Measurements from ENCODE around the gene ABLIM1.

Gene ABLIM1

DNA sequence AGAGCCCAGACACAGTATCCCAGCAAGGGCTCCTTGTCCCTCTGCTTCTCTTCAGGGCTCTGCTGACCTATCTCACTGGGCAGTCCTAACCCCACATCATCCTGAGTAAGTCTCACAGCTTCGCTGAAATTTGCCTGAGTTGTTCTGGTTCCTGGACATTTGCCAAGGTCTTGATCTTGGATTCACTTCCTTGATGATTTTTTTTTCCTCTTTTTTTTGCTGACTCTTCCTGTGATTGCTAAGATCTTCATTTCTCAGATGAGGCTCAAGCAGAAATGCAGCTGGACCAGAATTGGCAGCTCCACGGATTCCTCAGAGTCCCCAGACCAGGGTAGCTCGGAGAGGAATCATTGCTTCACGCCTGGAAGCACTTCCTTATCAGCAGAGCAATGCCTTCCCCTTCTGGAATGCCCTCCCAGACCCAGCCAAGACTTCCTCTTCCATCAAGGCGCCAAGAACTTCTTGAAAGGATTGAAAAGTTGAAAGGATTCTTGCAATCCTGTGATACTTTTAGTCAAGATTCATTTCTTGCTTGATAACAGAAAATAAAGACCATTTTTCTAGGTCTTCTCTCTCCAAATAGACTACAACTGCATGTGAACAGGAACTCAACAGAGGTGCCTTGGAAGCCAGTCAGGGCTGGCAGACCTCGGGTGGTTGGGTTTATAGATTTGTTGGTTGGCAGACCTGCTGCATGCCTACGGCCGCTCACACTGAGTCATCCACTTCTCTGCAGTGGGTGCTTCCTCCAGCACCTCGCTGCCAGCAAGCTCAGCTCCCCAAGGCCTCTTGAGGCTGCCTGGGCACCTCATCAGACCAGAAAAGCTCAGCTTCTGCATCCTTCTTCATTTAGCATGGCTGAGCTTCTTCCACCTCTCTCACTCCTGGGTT is 244.9 kb downstream of the ABLIM1 start:
- no peak for DNase-seq (ENCODE audit: low read depth)
- no peak for TF ChIP-seq CTCF (conservative IDR thresholded peaks at IDR 0.05; ENCODE audit: low read length)
- H3K4me3 ChIP-seq (ENCODE audit: low read length), result no peak overlapping the region

DNA sequence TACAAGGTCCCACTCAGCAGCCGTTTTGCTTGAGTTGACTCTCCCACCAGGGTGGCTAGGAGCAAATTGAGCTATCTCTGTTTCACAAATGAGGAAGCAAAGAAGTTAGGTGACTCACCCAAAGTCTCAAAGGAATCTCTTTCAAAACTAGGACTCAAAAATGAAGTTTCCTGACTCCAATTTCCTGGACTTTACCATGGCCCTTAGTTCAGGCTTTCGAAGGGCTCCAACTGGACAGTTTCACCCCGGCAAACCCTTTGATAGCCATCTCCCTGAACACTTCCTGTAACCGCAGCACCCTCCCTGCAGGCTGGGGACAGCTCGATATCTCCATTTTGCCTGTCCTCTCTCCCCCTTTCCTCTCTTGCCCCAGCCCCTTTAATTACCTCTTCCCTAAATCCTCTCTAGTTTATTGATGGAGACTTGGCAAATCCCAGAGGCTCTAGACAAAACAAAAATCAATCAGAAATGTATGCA is 249.1 kb downstream of the ABLIM1 start:
- no peak for TF ChIP-seq CTCF (conservative IDR thresholded peaks at IDR 0.05; ENCODE audit: low read length)
- DNase-seq (ENCODE audit: low read depth), result no peak
- no peak overlapping the region for H3K4me3 ChIP-seq (ENCODE audit: low read length)

- DNase-seq (ENCODE audit: low read depth), result no peak
- H3K4me3 ChIP-seq (ENCODE audit: low read length), result no peak overlapping the region
- no peak for TF ChIP-seq CTCF (conservative IDR thresholded peaks at IDR 0.05; ENCODE audit: low read length)
These were observed 249.7 kb downstream of the ABLIM1 start for GRCh38 chr10:114408112-114408967.

DNA sequence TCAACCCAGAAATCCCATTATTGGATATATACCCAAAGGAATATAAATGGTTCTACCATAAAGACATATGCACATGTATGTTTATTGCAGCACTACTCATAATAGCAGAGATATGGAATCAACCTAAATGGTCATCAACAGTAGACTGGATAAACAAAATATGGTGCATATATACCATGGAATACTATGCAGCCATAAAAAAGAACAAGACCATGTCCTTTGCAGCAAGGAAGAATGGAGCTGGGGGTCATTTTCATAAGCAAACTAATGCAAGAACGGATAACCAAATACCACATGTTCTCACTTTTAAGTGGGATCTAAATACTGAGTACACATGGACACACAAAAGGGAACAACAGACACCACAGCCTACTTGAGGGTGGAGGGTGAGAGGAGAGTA is 251.6 kb downstream of the ABLIM1 start:
- no peak overlapping the region for H3K4me3 ChIP-seq (ENCODE audit: low read length)
- DNase-seq (ENCODE audit: low read depth), result no peak
- no peak for TF ChIP-seq CTCF (conservative IDR thresholded peaks at IDR 0.05; ENCODE audit: low read length)

DNA sequence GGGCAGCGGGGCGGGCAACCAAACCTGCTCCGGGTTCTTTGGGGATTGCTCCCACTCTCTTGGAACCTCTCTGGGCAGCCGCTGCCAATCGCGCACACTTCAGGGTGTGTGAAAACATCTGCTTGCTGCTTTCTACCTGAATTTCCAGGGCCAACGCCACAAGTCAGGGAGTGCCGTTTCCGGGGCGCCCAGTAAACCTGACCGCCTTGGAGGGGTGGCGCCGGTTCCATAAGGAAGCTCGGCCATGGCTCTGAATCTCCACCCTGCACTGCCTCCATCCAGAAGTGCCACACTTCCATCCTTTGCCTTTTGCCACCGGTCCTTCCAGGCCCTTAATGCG is 253.1 kb downstream of the ABLIM1 start:
- DNase-seq (ENCODE audit: low read depth), result no peak
- TF ChIP-seq CTCF (conservative IDR thresholded peaks at IDR 0.05; ENCODE audit: low read length), result no peak
- H3K4me3 ChIP-seq (ENCODE audit: low read length), result no peak overlapping the region

GRCh38 chr10:114404171-114405010 is 253.7 kb downstream of the ABLIM1 start, which contains the start of gene AFAP1L2:
Gene AFAP1L2 (minus strand): TSS chr10:114404502. CDS start chr10:114404455, 47 bp downstream.
- DNase-seq (ENCODE audit: low read depth), result no peak
- H3K4me3 ChIP-seq (ENCODE audit: low read length), result peak within 1 kb of the TSS; percentile 36
- no peak for TF ChIP-seq CTCF (conservative IDR thresholded peaks at IDR 0.05; ENCODE audit: low read length)

Data from AG10803 (cell line).